ENCODE measurements around the gene ADD2.

ADD2 gene

GRCh38 chr2:70718736-70719135 is 49.3 kb downstream of the ADD2 start:
- DNase-seq: no peak

- DNase-seq: no peak
Observed at GRCh38 chr2:70718241-70718640, 49.8 kb downstream of the ADD2 start.

GRCh38 chr2:70717431-70718038 is 50.5 kb downstream of the ADD2 start:
- no peak for DNase-seq

GRCh38 chr2:70716951-70717350 is 51.0 kb downstream of the ADD2 start:
- no peak for DNase-seq

- no peak for DNase-seq
Observed at GRCh38 chr2:70716131-70716743, 51.8 kb downstream of the ADD2 start.

- DNase-seq: no peak
Observed at GRCh38 chr2:70715071-70715985, 52.7 kb downstream of the ADD2 start.

GRCh38 chr2:70714141-70714905 is 53.7 kb downstream of the ADD2 start:
- DNase-seq: no peak

GRCh38 chr2:70712916-70713315 is 55.1 kb downstream of the ADD2 start:
- no peak for DNase-seq

- no peak for DNase-seq
Observed at GRCh38 chr2:70711191-70711590, 56.8 kb downstream of the ADD2 start.

GRCh38 chr2:70710038-70710690 is 57.8 kb downstream of the ADD2 start:
- DNase-seq: no peak

- DNase-seq: no peak
Observed at GRCh38 chr2:70709275-70710037, 58.5 kb downstream of the ADD2 start.

GRCh38 chr2:70708376-70709199 is 59.4 kb downstream of the ADD2 start:
- peak; percentile 30 for DNase-seq

- DNase-seq: no peak
Observed at GRCh38 chr2:70707706-70708105, 60.3 kb downstream of the ADD2 start.

- DNase-seq: no peak
Observed at GRCh38 chr2:70706026-70706795, 61.8 kb downstream of the ADD2 start.

GRCh38 chr2:70705160-70705850 is 62.7 kb downstream of the ADD2 start:
- DNase-seq: no peak

- no peak for DNase-seq
Observed at GRCh38 chr2:70703900-70704549, 64.0 kb downstream of the ADD2 start.

- no peak for DNase-seq
Observed at GRCh38 chr2:70702711-70703395, 65.1 kb downstream of the ADD2 start.

GRCh38 chr2:70698847-70699246 is 69.2 kb downstream of the ADD2 start:
- no peak for DNase-seq

Data from inflammatory macrophage treated with lipopolysaccharide for 4 hours (primary cell).